ENCODE measurements around the gene SGO2. TPM values are rescaled to one million over a fixed set of nuclear protein-coding genes. Genes with fewer than 3 reads are reported as not detected.

SGO2 gene
- total and polyA plus RNA-seq, 2 of the 13 experiments (the other 11 are each of a cell fraction or from before 2014, with no cell fraction given) = 5.1 to 16.2 TPM

DNA sequence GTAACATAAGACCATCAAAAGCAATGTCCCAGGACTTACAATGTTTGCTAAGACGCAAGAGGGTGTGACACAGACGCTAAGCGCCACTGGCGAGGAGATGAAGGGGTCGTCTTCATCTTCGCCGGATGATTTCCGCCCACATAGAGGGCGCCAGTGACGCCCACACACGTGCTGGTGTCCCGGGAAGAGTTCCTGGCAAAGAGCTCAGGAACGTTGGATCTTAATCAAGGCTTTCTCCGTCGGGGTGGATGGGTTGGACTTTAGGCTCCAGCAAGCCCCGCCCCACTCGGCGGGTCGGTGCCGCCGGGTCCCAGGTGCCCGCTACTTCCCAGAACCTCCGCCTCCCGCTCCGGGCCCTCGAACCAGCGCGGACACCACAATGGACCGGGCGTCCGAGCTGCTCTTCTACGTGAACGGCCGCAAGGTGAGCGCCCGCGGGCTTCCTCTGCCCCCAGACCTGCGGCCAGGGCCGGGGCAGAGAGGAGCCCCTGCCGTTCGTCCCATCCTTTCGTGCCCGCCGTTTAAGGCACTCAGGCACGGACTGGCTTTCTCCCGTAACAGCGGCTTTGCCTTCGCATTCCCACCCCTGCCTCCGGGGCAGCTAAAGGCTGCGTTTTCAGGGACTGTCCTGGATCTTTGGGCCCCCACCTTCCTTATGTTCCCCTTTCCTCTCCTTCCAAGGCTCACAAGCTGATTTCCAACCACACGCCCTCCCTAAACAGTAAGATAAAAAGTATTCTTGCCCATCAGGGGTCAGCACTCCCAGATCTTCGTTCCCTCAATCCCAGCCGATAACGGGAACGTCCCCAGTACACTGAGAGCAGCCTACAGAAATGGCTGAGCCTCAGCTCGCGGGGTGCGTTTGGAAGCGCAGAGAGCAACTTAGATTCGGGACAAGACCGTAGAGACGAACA is 60.0 kb downstream of the SGO2 start, which contains the start of gene AOX1 (continued):
- TF ChIP-seq, protein P1, sequence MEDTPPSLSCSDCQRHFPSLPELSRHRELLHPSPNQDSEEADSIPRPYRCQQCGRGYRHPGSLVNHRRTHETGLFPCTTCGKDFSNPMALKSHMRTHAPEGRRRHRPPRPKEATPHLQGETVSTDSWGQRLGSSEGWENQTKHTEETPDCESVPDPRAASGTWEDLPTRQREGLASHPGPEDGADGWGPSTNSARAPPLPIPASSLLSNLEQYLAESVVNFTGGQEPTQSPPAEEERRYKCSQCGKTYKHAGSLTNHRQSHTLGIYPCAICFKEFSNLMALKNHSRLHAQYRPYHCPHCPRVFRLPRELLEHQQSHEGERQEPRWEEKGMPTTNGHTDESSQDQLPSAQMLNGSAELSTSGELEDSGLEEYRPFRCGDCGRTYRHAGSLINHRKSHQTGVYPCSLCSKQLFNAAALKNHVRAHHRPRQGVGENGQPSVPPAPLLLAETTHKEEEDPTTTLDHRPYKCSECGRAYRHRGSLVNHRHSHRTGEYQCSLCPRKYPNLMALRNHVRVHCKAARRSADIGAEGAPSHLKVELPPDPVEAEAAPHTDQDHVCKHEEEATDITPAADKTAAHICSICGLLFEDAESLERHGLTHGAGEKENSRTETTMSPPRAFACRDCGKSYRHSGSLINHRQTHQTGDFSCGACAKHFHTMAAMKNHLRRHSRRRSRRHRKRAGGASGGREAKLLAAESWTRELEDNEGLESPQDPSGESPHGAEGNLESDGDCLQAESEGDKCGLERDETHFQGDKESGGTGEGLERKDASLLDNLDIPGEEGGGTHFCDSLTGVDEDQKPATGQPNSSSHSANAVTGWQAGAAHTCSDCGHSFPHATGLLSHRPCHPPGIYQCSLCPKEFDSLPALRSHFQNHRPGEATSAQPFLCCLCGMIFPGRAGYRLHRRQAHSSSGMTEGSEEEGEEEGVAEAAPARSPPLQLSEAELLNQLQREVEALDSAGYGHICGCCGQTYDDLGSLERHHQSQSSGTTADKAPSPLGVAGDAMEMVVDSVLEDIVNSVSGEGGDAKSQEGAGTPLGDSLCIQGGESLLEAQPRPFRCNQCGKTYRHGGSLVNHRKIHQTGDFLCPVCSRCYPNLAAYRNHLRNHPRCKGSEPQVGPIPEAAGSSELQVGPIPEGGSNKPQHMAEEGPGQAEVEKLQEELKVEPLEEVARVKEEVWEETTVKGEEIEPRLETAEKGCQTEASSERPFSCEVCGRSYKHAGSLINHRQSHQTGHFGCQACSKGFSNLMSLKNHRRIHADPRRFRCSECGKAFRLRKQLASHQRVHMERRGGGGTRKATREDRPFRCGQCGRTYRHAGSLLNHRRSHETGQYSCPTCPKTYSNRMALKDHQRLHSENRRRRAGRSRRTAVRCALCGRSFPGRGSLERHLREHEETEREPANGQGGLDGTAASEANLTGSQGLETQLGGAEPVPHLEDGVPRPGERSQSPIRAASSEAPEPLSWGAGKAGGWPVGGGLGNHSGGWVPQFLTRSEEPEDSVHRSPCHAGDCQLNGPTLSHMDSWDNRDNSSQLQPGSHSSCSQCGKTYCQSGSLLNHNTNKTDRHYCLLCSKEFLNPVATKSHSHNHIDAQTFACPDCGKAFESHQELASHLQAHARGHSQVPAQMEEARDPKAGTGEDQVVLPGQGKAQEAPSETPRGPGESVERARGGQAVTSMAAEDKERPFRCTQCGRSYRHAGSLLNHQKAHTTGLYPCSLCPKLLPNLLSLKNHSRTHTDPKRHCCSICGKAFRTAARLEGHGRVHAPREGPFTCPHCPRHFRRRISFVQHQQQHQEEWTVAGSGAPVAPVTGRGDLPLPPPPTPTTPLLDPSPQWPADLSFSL (CRISPR knock-in tag; IDR thresholded peaks at IDR 0.05) = no peak
- no peak for TF ChIP-seq ZNF782 (CRISPR knock-in tag; IDR thresholded peaks at IDR 0.05; ENCODE audit: borderline replicate concordance)
- peak; percentile 48; the same call in 1 of the 2 replicates for TF ChIP-seq SIX1 (CRISPR knock-in tag; IDR thresholded peaks at IDR 0.05; ENCODE audit: borderline replicate concordance)
- peak; percentile 63; the same call in 1 of the 2 replicates for TF ChIP-seq ZNF335 (CRISPR knock-in tag; IDR thresholded peaks at IDR 0.05)
- no peak for TF ChIP-seq ZNF34 (CRISPR knock-in tag; IDR thresholded peaks at IDR 0.05; ENCODE audit: borderline replicate concordance)
- TF ChIP-seq REL (CRISPR knock-in tag; conservative IDR thresholded peaks at IDR 0.05) = no peak
- peak; percentile 63; the same call in 1 of the 2 replicates for TF ChIP-seq MIER2 (CRISPR knock-in tag; IDR thresholded peaks at IDR 0.05)
- TF ChIP-seq PHF8 (CRISPR knock-in tag; IDR thresholded peaks at IDR 0.05) = peak; percentile 68
- peak; percentile 45; the same call in 1 of the 2 replicates for TF ChIP-seq ZNF770 (CRISPR knock-in tag; IDR thresholded peaks at IDR 0.05)
- 0 out of 2 replicates have a peak, but pooled peaks have one; percentile 20 for TF ChIP-seq HOMEZ (CRISPR knock-in tag; IDR thresholded peaks at IDR 0.05; ENCODE audit: low read depth)
- TF ChIP-seq, protein P2, sequence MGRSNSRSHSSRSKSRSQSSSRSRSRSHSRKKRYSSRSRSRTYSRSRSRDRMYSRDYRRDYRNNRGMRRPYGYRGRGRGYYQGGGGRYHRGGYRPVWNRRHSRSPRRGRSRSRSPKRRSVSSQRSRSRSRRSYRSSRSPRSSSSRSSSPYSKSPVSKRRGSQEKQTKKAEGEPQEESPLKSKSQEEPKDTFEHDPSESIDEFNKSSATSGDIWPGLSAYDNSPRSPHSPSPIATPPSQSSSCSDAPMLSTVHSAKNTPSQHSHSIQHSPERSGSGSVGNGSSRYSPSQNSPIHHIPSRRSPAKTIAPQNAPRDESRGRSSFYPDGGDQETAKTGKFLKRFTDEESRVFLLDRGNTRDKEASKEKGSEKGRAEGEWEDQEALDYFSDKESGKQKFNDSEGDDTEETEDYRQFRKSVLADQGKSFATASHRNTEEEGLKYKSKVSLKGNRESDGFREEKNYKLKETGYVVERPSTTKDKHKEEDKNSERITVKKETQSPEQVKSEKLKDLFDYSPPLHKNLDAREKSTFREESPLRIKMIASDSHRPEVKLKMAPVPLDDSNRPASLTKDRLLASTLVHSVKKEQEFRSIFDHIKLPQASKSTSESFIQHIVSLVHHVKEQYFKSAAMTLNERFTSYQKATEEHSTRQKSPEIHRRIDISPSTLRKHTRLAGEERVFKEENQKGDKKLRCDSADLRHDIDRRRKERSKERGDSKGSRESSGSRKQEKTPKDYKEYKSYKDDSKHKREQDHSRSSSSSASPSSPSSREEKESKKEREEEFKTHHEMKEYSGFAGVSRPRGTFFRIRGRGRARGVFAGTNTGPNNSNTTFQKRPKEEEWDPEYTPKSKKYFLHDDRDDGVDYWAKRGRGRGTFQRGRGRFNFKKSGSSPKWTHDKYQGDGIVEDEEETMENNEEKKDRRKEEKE (IDR thresholded peaks at IDR 0.05) = no peak
- peak; percentile 76; the same call in 1 of the 2 replicates for TF ChIP-seq ZBTB38 (CRISPR knock-in tag; IDR thresholded peaks at IDR 0.05)
- no peak; the same call in 1 of the 2 replicates for TF ChIP-seq FOXK1 (CRISPR knock-in tag; IDR thresholded peaks at IDR 0.05; ENCODE audit: borderline replicate concordance, low read depth)
- TF ChIP-seq ZNF30 (CRISPR knock-in tag; IDR thresholded peaks at IDR 0.05) = no peak
- no peak for TF ChIP-seq RFX1 (IDR thresholded peaks at IDR 0.05)

Measured in HepG2 (cell line).